Psoas muscle (tissue), 8 donors: ENCODE results near the gene AHSA1. TPM values are rescaled to one million over a fixed set of nuclear protein-coding genes. Genes with fewer than 3 reads are reported as not detected.

Experiments
- ATAC-seq, 4 donors: fragments of 200-7000 bp; cut with Tn5 transposase; one replicate each; pipeline ENCODE4 v1.9.1; 2020; ENCODE audit warnings: moderate library complexity in 3 of 4, mild to moderate bottlenecking in 2 of 4
- DNase-seq, 2 donors: peaks; one replicate each; pipeline ENCODE4 v3.0.0-alpha.2; 2020
- H3K27ac ChIP-seq: fragments of 200-600 bp; one replicate; pipeline ENCODE4 v1.8.0; 2022
- H3K27me3 ChIP-seq, 3 donors: fragments of 200-600 bp in 1 of 3; one replicate each; pipeline versions ENCODE4 v1.6.1 to v1.8.0; 2013 to 2022; ENCODE audit warnings: low read length in 2 of 3, mild to moderate bottlenecking in 2 of 3, moderate library complexity in 1 of 3; ENCODE audit not compliant: insufficient read depth in 3 of 3
- H3K36me3 ChIP-seq, 2 donors: fragments of 200-600 bp in 1 of 2; one replicate each; pipeline versions ENCODE4 v1.6.1 to v1.8.0; 2013 to 2022; ENCODE audit warnings: low read depth in 1 of 2, mild to moderate bottlenecking in 1 of 2, moderate library complexity in 1 of 2; ENCODE audit not compliant: insufficient read depth in 1 of 2
- H3K4me1 ChIP-seq: fragments of 200-600 bp; one replicate; pipeline ENCODE4 v1.8.0; 2022
- H3K4me3 ChIP-seq: fragments of 200-600 bp; one replicate; pipeline ENCODE4 v1.8.0; 2022; ENCODE audit warnings: mild to moderate bottlenecking
- H3K9me3 ChIP-seq: fragments of 200-600 bp; one replicate; pipeline ENCODE4 v1.8.0; 2022
- CTCF ChIP-seq: fragments of 200-600 bp; IDR thresholded peaks from one replicate; pipeline ENCODE4 v1.8.0; 2022; ENCODE audit warnings: antibody characterized with exemption
- WGBS, 3 donors: extraction: QIAGEN DNeasy Blood & Tissue Kit; methylation state at CpG; one replicate each; pipeline versions ENCODE4 v1.1.6 to v1.1.7; 2013; 5-methylcytosine and 5-hydroxymethylcytosine counted together
- intact Hi-C, 2 donors: fragments of 100-400 bp; cut with DNase I; formaldehyde crosslinking; loops; one replicate each; pipeline versions ENCODE4 v1.11.0 to v1.14.2; 2022
- polyA plus RNA-seq, 3 donors: library from polyadenylated mRNA; stranded (reverse); fragments of 200-250 nt; gene quantifications; one replicate each; pipeline ENCODE4 v1.2.3, GENCODE V29; 2013
- total RNA-seq, 4 donors: library from RNA; stranded (reverse); fragmentation: NEBNext Ultra II Directional in 2 of 4; extraction: Animal tissue kit (Norgen Biotek cat#: 25700) in 2 of 4; gene quantifications; one replicate each; pipeline versions ENCODE4 v1.2.1 to v1.2.4, GENCODE V29; 2021 to 2023
- donor health status: healthy with polysubstance abuse.
- donor health status: DM: no; HTN: no; CAD: no; lungs with moderate emphysema.
- donor health status: Bipolar disorder and iron deficiency.
- donor health status: healthy.
- donor health status: DM: yes; HTN: yes; CAD: no.
- donor health status: DM: no; HTN: no; CAD: no.
- donor health status: DM: no; HTN: no; CAD: no.
- donor health status: DM: yes; HTN: yes; CAD: no.

AHSA1 gene
- total and polyA plus RNA-seq, 7 donors: 180 to 271 (median 206) TPM

- DNase-seq: no peak
- H3K9me3 ChIP-seq: no peaks in the 10 kb centered on the region
- H3K4me3 ChIP-seq: no peak overlapping the region
- H3K27me3 ChIP-seq: peaks cover 0 to 1% (median 0%) of the 10 kb centered on the region in 3 donors
- WGBS, 3 donors: 80 to 87% (median 82%) methylated on average over 8 of the region's 8 CpGs
- no peaks in the 10 kb centered on the region for H3K36me3 ChIP-seq
- ATAC-seq: no peak
- intact Hi-C loops: no loop called here
- no peaks in the 10 kb centered on the region for H3K4me1 ChIP-seq
- H3K27ac ChIP-seq: no peak overlapping the region
- no peak for TF ChIP-seq CTCF
These were observed 32.6 kb downstream of the AHSA1 start for GRCh38 chr14:77490347-77490986.

GRCh38 chr14:77491056-77491455 lies 33.2 kb downstream of the AHSA1 start:
- H3K36me3 ChIP-seq: no peaks in the 10 kb centered on the region
- H3K27me3 ChIP-seq: peaks cover 0 to 4% (median 0%) of the 10 kb centered on the region in 3 donors
- WGBS, 3 donors: 88 to 93% (median 89%) methylated on average over 5 of the region's 5 CpGs
- DNase-seq (no peak), ATAC-seq (no peak)
- H3K4me1 ChIP-seq: no peaks in the 10 kb centered on the region
- no peaks in the 10 kb centered on the region for H3K9me3 ChIP-seq
- TF ChIP-seq CTCF: no peak
- no peak overlapping the region for H3K27ac ChIP-seq
- H3K4me3 ChIP-seq: no peak overlapping the region
- intact Hi-C loops: no loop called here

- TF ChIP-seq CTCF: no peak
- 38 to 44% (median 39%) methylated on average over 7 of the region's 7 CpGs for WGBS, 3 donors
- peaks cover 0 to 44% (median 19%) of the 10 kb centered on the region in 3 donors for H3K27me3 ChIP-seq
- no peak overlapping the region for H3K4me3 ChIP-seq
- no peak overlapping the region for H3K27ac ChIP-seq
- no peaks in the 10 kb centered on the region for H3K36me3 ChIP-seq
- intact Hi-C loops: no loop called here
- no peak for DNase-seq
- no peak for ATAC-seq
- H3K4me1 ChIP-seq: peaks cover 5% of the 10 kb centered on the region
- no peaks in the 10 kb centered on the region for H3K9me3 ChIP-seq
These were observed 37.4 kb downstream of the AHSA1 start for GRCh38 chr14:77495334-77495733.

GRCh38 chr14:77498120-77498979 lies 40.5 kb downstream of the AHSA1 start, which contains the start of gene ISM2:
Gene ISM2, minus strand, starts transcription at chr14:77498816. Its CDS starts 23 bp downstream, at chr14:77498793.
- intact Hi-C loops: no loop called here
- peaks cover 5% of the 10 kb centered on the region for H3K4me1 ChIP-seq
- H3K27ac ChIP-seq: no peak within 1 kb of the TSS
- no peak for DNase-seq
- peak; percentile 34 to 48 (median 40) for ATAC-seq
- H3K36me3 ChIP-seq: no peaks in the 10 kb centered on the region
- H3K27me3 ChIP-seq: peaks cover 0 to 54% (median 19%) of the 10 kb centered on the region in 3 donors
- H3K9me3 ChIP-seq: peaks cover 5% of the 10 kb centered on the region
- TF ChIP-seq CTCF: no peak
- H3K4me3 ChIP-seq: peak within 1 kb of the TSS; percentile 62
- WGBS, 3 donors: 1 to 2% (median 2%) methylated on average over 43 to 104 of the region's 104 CpGs
